LNCAP (cell line): ENCODE results near the gene FAM13A.
A peak's percentile ranks its signal among the peaks of the same experiment; 100 is the strongest.

ENCODE experiments used
- CTCF ChIP-seq: fragments of 450-650 bp; IDR thresholded peaks from 2 replicates; pipeline ENCODE4 v1.5.1; 2017; ENCODE audit warnings: mild to moderate bottlenecking

The FAM13A gene

GRCh38 chr4:88713782-88714181 is 343.2 kb downstream of the FAM13A start:
- no peak for TF ChIP-seq CTCF

GRCh38 chr4:88709989-88710388 is 347.0 kb downstream of the FAM13A start:
- TF ChIP-seq CTCF: no peak

GRCh38 chr4:88706574-88706973 is 350.4 kb downstream of the FAM13A start:
- TF ChIP-seq CTCF: peak; percentile 71

- no peak for TF ChIP-seq CTCF
Measured at GRCh38 chr4:88705805-88706492, 351.0 kb downstream of the FAM13A start.

GRCh38 chr4:88705223-88705622 is 351.8 kb downstream of the FAM13A start:
- TF ChIP-seq CTCF: no peak

- no peak for TF ChIP-seq CTCF
Measured at GRCh38 chr4:88702782-88703181, 354.2 kb downstream of the FAM13A start.

GRCh38 chr4:88698519-88698918 is 358.5 kb downstream of the FAM13A start:
- no peak for TF ChIP-seq CTCF
